Ectodermal cell (in vitro differentiated cells): ENCODE data around the gene TMEM135.

ENCODE experiments used
- H3K27ac ChIP-seq: 2 replicates; pipeline ENCODE4 v1.7.0; 2013; ENCODE audit warnings: mild to moderate bottlenecking, low read depth, low read length; ENCODE audit not compliant: insufficient read depth, poor library complexity, severe bottlenecking
- H3K27me3 ChIP-seq: 2 replicates; pipeline ENCODE4 v1.7.0; 2013; ENCODE audit warnings: mild to moderate bottlenecking, low read length; ENCODE audit not compliant: insufficient read depth, control insufficient read depth, poor library complexity, severe bottlenecking
- H3K36me3 ChIP-seq: one replicate; pipeline ENCODE4 v1.7.0; 2013; ENCODE audit warnings: low read length; ENCODE audit not compliant: control insufficient read depth, insufficient read depth
- H3K4me1 ChIP-seq: one replicate; pipeline ENCODE4 v1.7.0; 2013; ENCODE audit warnings: low read length; ENCODE audit not compliant: control insufficient read depth, insufficient read depth
- H3K4me3 ChIP-seq: 2 replicates; pipeline ENCODE4 v1.7.0; 2013; ENCODE audit warnings: low read depth, low read length, control low read depth; ENCODE audit not compliant: insufficient read depth
- H3K9me3 ChIP-seq: 2 replicates; pipeline ENCODE4 v1.7.0; 2013; ENCODE audit warnings: mild to moderate bottlenecking, low read length, moderate library complexity; ENCODE audit not compliant: control insufficient read depth
- WGBS, 2 experiments: methylation state at CpG; one replicate each; pipeline ENCODE4 v1.1.7; 2013; ENCODE audit warnings: missing lambda C conversion rate in 2 of 2; 5-methylcytosine and 5-hydroxymethylcytosine counted together

Gene TMEM135

GRCh38 chr11:87301785-87302540 is 264.2 kb downstream of the TMEM135 start:
- H3K27ac ChIP-seq: no peak overlapping the region
- no peaks in the 10 kb centered on the region for H3K4me1 ChIP-seq
- WGBS, 2 experiments: 30 to 46% methylated on average over 1 to 2 of the region's 2 CpGs
- no peaks in the 10 kb centered on the region for H3K27me3 ChIP-seq
- H3K9me3 ChIP-seq: no peaks in the 10 kb centered on the region
- H3K4me3 ChIP-seq: no peak overlapping the region
- no peaks in the 10 kb centered on the region for H3K36me3 ChIP-seq

DNA sequence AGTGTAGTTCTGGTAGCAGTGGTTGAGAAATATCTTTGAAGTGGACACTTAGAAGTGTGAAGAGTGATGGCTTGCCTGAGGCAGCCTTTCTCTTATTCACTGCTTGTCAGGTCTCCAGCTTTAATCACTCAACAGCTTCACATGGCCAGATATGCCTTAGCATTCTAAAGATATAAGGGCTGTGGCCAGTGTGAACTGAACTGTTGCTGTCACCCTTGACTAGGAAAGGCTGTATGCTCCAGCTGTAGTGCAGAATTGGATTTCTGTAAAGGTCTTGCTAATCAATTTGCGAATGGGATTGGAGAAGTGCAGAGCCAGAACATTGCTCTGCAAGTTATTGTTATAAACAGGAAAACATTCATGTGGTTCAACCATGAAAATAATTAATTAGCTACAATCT is 266.7 kb downstream of the TMEM135 start:
- Histone ChIP-seq H3K27me3 (no peaks in the 10 kb centered on the region), H3K4me3 (no peak overlapping the region), H3K9me3 (no peaks in the 10 kb centered on the region), H3K27ac (no peak overlapping the region), H3K4me1 (no peaks in the 10 kb centered on the region), H3K36me3 (no peaks in the 10 kb centered on the region)
- WGBS, 2 experiments: 88 to 100% methylated on average over 1 of the region's 1 CpG

GRCh38 chr11:87306262-87306851 is 268.6 kb downstream of the TMEM135 start:
- Histone ChIP-seq H3K27ac (no peak overlapping the region), H3K36me3 (no peaks in the 10 kb centered on the region)
- 79% methylated on average over 1 of the region's 1 CpG for WGBS, 2 experiments

DNA sequence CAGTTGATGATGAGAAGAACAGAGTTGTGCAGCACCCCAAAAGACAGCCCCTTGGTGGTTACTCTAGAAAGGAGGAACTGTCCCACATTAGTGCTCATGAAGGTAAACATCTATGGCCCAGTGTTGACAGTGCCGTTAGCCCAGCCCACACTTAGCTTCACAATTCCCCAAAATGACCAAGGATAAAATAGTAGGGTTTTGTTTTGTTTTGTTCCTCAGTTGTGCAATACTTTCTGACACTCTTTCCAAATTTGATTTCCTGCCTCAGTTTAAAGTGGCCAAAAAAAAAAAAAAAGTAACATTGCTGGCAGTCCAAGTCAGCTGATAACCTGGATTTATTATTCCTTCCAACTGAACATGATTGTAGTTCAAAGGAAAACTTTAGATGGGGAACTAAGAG is 269.4 kb downstream of the TMEM135 start:
- 85 to 100% methylated on average over 1 of the region's 1 CpG for WGBS, 2 experiments

More at GRCh38 chr11:87306262-87306851, 268.6 kb downstream of the TMEM135 start:
- no peak overlapping the region for H3K4me3 ChIP-seq
- no peaks in the 10 kb centered on the region for H3K9me3 ChIP-seq
- H3K4me1 ChIP-seq: no peaks in the 10 kb centered on the region
- no peaks in the 10 kb centered on the region for H3K27me3 ChIP-seq

GRCh38 chr11:87315229-87315628 is 277.5 kb downstream of the TMEM135 start:
- H3K9me3 ChIP-seq: no peaks in the 10 kb centered on the region
- H3K27me3 ChIP-seq: no peaks in the 10 kb centered on the region
- no peak overlapping the region for H3K4me3 ChIP-seq
- H3K4me1 ChIP-seq: no peaks in the 10 kb centered on the region
- no peak overlapping the region for H3K27ac ChIP-seq
- no peaks in the 10 kb centered on the region for H3K36me3 ChIP-seq
- 89 to 95% methylated on average over 1 of the region's 2 CpGs for WGBS, 2 experiments

More for the DNA sequence above, 269.4 kb downstream of the TMEM135 start:
- Histone ChIP-seq H3K4me3 (no peak overlapping the region), H3K36me3 (no peaks in the 10 kb centered on the region), H3K9me3 (no peaks in the 10 kb centered on the region), H3K27ac (no peak overlapping the region), H3K4me1 (no peaks in the 10 kb centered on the region), H3K27me3 (no peaks in the 10 kb centered on the region)

- H3K27ac ChIP-seq: no peak overlapping the region
- no peaks in the 10 kb centered on the region for H3K36me3 ChIP-seq
- H3K27me3 ChIP-seq: no peaks in the 10 kb centered on the region
- no peaks in the 10 kb centered on the region for H3K9me3 ChIP-seq
- H3K4me3 ChIP-seq: no peak overlapping the region
- H3K4me1 ChIP-seq: no peaks in the 10 kb centered on the region
Measured at GRCh38 chr11:87316491-87316890, 278.8 kb downstream of the TMEM135 start.

DNA sequence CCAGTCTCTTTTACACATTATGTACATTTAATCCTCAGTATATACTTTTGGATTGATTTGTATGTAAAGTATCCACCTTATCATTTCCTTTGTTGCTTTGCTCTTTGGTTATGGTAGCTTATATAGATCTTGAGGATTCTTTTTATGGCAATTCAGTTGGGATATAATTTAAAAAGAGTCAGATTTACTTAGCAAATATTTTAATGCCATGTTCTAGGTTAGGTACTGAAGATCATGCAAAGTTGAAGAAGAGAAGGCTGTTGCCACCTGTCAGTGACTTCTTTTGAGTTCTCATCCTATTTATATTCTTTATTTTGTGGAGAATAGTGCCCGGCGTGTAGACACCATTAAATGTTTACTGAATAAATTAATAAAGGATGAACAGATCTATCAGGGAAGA is 279.7 kb downstream of the TMEM135 start:
- Histone ChIP-seq H3K36me3 (no peaks in the 10 kb centered on the region), H3K9me3 (no peaks in the 10 kb centered on the region), H3K4me1 (no peaks in the 10 kb centered on the region), H3K27ac (no peak overlapping the region), H3K27me3 (no peaks in the 10 kb centered on the region), H3K4me3 (no peak overlapping the region)
- WGBS, 2 experiments: 100% methylated on average over 2 of the region's 2 CpGs; no CpG with 5 or more reads in 1 of the 2 experiments

- H3K36me3 ChIP-seq: no peaks in the 10 kb centered on the region
Measured at GRCh38 chr11:87320123-87320522, 282.4 kb downstream of the TMEM135 start.

GRCh38 chr11:87322568-87322967 is 284.8 kb downstream of the TMEM135 start:
- no peak overlapping the region for H3K27ac ChIP-seq

More at GRCh38 chr11:87320123-87320522, 282.4 kb downstream of the TMEM135 start:
- Histone ChIP-seq H3K27me3 (no peaks in the 10 kb centered on the region), H3K27ac (no peak overlapping the region), H3K4me3 (no peak overlapping the region), H3K9me3 (no peaks in the 10 kb centered on the region), H3K4me1 (no peaks in the 10 kb centered on the region)

GRCh38 chr11:87323899-87324298 is 286.2 kb downstream of the TMEM135 start:
- no peaks in the 10 kb centered on the region for H3K36me3 ChIP-seq
- H3K27me3 ChIP-seq: no peaks in the 10 kb centered on the region
- WGBS, 2 experiments: 88 to 100% methylated on average over 4 to 5 of the region's 5 CpGs
- no peaks in the 10 kb centered on the region for H3K4me1 ChIP-seq
- H3K9me3 ChIP-seq: no peaks in the 10 kb centered on the region
- H3K4me3 ChIP-seq: no peak overlapping the region
- no peak overlapping the region for H3K27ac ChIP-seq

More at GRCh38 chr11:87322568-87322967, 284.8 kb downstream of the TMEM135 start:
- H3K27me3 ChIP-seq: no peaks in the 10 kb centered on the region
- H3K4me3 ChIP-seq: no peak overlapping the region
- H3K36me3 ChIP-seq: no peaks in the 10 kb centered on the region
- no peaks in the 10 kb centered on the region for H3K4me1 ChIP-seq
- no CpG with 5 or more reads among the region's 1 CpG for WGBS, 2 experiments
- no peaks in the 10 kb centered on the region for H3K9me3 ChIP-seq
